Fibroblast of pulmonary artery (primary cell): ENCODE data around the gene KIRREL2.
"Not testable (repeated sequence)": the region's sequence is repeated elsewhere in the genome, so short reads cannot be mapped to it uniquely, and the experiment has no call there.

Source experiments
- DNase-seq: peaks from one replicate; pipeline ENCODE4 v3.0.0-alpha.2; 2010; ENCODE audit warnings: low read depth
- H3K4me3 ChIP-seq: replicated peaks from 2 replicates; pipeline ENCODE4 v1.5.1; 2011; ENCODE audit warnings: low read depth, mild to moderate bottlenecking, control low read depth, low read length, moderate library complexity
- TF ChIP-seq, protein P1 (sequence below): IDR thresholded peaks from 2 replicates; pipeline ENCODE4 v1.5.1; 2011; ENCODE audit warnings: mild to moderate bottlenecking, control low read depth, low read length, inconsistent platforms; ENCODE audit errors: missing control alignments

Gene KIRREL2

DNA sequence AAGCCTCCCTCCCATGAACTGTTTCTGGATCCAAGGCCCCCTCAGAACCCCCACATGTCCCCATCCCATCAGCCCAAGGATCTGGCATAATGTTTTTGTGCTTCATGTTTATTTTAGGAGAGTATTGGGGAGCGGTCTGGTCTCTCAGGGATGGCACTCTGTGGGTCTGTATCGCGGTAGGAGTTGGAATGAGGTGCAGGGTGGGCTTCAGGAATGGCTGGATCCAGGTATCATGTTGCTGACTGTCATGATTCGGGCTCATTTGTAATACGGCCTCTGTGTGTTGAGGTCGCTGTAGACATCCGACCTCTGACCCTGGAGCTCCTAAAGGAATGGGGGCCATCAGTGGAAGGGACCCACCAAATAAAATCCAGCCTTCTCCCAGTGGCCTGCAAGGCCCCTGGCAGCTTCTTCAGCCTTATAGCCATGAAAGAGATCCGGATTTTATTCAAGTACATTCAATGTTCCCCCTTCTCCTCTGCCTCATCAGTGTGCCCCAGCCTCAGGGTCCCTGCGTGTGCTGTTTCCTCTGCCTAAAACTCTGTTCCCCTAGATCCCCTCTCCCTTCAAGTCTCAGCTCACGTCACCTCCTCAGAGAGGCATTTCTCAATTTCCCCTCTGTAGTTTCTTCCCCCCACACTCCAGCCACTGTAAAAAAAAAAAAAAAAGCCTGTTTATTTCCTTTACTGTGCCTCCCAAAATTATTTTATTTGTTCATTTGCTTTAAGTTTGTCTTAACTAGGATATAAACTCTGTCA is 47.8 kb downstream of the KIRREL2 start:
- H3K4me3 ChIP-seq = no peak overlapping the region
- TF ChIP-seq, protein P1, sequence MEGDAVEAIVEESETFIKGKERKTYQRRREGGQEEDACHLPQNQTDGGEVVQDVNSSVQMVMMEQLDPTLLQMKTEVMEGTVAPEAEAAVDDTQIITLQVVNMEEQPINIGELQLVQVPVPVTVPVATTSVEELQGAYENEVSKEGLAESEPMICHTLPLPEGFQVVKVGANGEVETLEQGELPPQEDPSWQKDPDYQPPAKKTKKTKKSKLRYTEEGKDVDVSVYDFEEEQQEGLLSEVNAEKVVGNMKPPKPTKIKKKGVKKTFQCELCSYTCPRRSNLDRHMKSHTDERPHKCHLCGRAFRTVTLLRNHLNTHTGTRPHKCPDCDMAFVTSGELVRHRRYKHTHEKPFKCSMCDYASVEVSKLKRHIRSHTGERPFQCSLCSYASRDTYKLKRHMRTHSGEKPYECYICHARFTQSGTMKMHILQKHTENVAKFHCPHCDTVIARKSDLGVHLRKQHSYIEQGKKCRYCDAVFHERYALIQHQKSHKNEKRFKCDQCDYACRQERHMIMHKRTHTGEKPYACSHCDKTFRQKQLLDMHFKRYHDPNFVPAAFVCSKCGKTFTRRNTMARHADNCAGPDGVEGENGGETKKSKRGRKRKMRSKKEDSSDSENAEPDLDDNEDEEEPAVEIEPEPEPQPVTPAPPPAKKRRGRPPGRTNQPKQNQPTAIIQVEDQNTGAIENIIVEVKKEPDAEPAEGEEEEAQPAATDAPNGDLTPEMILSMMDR = no peak
- DNase-seq = no peak

DNA sequence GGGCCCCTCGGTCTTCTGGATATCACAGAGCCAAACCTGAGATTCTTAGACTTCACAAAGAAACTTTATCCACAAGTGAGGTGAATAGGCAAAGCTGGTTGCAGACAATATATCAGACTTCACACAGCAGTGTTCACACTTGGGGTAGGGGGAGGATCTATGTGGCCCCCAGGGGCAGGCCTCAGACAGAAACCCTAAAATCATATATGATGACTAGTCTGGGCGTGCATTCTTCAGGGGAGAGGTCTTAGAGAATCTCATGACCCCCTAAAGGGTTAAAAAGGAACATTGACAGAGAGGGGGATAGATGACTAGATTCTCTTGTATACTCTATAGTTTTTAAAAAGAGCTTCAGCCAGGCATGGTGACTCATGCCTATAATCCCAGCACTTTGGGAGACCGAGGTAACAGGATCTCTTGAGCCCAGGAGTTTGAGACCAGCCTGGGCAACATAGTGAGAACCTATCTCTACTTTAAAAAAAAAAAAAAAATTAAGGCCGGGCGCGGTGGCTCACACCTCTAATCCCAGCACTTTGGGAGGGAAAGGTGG is 48.5 kb downstream of the KIRREL2 start:
- no peak for DNase-seq
- TF ChIP-seq, protein P1 = no peak
- no peak overlapping the region for H3K4me3 ChIP-seq

DNA sequence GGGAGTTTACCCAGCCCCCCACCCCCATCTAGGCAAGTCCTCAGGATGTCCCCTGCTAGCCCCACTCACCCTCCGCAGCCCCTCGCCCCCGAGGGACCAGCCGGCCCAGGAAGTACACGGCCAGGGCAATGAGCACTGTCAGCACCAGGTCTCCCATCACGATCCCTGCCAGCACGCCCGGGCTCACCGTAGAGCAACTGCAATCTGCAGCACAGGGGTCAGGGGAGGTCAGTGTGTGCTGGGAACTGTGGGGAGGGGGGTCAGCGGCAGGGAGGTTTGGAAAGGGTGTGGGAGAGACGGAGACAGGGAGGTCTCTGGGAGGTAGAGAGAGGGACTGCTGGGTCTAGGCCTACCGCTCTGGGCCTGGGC is 50.6 kb downstream of the KIRREL2 start:
- TF ChIP-seq, protein P1 = no peak
- no peak for DNase-seq
- no peak overlapping the region for H3K4me3 ChIP-seq

DNA sequence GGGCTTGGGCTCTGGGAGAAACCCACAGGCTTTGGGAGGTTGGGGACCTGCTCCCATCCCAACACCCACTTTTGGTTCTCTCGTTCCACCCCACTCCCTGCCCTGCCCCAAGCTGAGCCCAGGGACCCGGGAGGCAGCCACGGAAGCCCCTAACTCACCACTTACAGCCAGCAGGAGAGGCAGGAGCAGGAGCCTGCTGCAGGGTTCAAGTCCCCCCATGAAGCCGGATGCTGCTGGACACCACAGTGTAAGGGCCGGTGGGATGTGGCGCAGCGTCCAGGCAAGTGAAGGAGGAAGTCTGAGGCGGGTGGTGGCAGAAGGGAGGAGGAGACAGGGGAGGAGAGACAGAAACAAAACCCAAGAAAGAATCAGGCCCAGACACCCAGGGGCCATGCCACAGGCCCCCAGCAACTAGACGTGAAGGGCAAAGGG is 51.3 kb downstream of the KIRREL2 start, which contains the start of gene TYROBP:
Gene TYROBP, minus strand, starts transcription at position 286 of the 432 bp plus-strand sequence. Its CDS starts 67 bp downstream, at position 219.
- no peak within 1 kb of the TSS for H3K4me3 ChIP-seq
- no peak for DNase-seq
- TF ChIP-seq, protein P1 = no peak

DNA sequence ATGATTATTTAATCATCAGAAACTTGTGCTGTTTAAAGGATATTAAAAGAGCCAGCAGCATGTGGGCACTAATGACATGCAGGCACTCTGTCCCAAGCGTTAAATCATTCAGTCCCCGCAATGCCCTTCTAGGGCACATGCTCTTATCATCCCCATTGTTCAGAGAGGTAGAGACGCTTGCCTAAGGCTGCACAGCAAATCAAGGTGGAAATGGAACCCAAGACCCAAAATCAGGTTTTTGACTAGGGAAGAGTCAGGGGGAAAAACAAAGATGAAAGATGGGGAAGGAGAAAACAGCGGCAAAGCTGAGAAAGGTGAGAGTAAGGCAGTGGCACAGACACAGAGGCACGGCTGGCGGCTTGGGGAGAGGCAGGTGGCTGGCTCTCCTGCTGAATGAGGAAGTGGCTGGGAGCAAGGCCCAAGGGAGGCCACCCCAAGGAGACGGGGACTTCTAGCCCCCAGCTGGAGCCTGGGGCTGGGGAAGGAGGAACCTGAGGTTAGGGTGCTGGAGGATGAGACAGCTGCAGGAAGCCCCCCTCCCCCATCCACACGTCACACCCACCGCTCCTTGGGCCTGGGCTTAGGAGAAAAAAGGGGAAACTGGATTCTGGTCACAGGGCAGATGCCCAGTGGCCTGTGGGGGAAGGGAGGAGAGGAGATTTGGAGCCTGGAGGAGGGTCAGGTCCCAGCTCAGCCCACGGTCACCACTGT is 52.4 kb downstream of the KIRREL2 start:
- H3K4me3 ChIP-seq = no peak overlapping the region
- TF ChIP-seq, protein P1 = no peak
- no peak for DNase-seq

DNA sequence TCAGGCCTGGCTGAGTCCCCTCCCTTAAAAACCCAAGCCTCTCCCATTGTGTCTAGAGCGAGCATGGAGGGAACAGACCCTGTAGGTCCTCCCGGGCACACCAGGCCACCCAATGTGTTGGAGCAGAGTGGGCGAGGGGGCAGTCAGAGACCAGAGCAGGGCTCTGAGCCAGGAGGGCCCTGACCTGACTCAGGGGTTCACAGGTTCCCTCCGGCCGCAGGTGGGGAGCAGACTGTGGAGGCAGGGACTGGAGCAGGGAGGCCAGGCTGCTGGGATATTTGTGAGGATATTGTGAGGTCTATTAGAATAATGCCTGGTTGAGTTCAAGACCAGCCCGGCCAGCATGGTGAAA is 52.9 kb downstream of the KIRREL2 start:
- TF ChIP-seq, protein P1 = no peak
- no peak overlapping the region for H3K4me3 ChIP-seq
- DNase-seq = no peak

DNA sequence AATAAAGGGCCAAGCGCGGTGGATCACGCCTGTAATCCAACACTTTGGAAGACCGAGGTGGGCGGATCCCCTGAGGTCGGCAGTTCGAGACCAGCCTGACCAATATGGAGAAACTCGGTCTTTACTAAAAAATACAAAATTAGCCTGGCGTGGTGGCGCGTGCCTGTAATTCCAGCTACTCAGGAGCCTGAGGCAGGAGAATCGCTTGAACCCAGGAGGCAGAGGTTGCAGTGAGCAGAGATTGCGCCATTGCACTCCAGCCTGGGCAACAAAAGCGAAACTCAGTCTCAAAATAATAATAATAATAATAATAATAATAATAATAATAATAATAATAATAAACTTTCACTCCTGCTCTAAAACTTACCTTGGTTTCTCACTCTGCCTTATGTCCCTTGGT is 53.6 kb downstream of the KIRREL2 start:
- not testable (repeated sequence) for H3K4me3 ChIP-seq, DNase-seq
